Thoracic aorta (tissue), 2 donors: ENCODE results near the gene ALK. TPM values are rescaled to one million over a fixed set of nuclear protein-coding genes. Genes with fewer than 3 reads are reported as not detected.

Source experiments
- ATAC-seq: fragments of 150-250 bp; one replicate; pipeline ENCODE4 v1.8.0; 2017; ENCODE audit warnings: low read depth; ENCODE audit not compliant: insufficient number of reproducible peaks, low FRiP score
- DNase-seq: peaks from one replicate; pipeline ENCODE4 v3.0.0-alpha.2; 2020; ENCODE audit warnings: low spot score
- H3K27ac ChIP-seq, 2 donors: fragments of 200-600 bp; sonication (generic); 1 replicate in 1 of 2; 2 replicates in 1 of 2; pipeline ENCODE4 v1.5.1; 2016; ENCODE audit warnings: mild to moderate bottlenecking in 2 of 2, moderate library complexity in 2 of 2
- H3K27me3 ChIP-seq: fragments of 200-600 bp; sonication (generic); replicated peaks from 2 replicates; pipeline ENCODE4 v1.6.0; 2016; ENCODE audit warnings: mild to moderate bottlenecking; ENCODE audit not compliant: insufficient read depth
- H3K36me3 ChIP-seq: fragments of 200-600 bp; sonication (generic); one replicate; pipeline ENCODE4 v1.5.1; 2016
- H3K4me1 ChIP-seq, 2 donors: fragments of 200-600 bp; sonication (generic); 1 replicate in 1 of 2; 2 replicates in 1 of 2; pipeline versions ENCODE4 v1.5.1 to v1.6.0; 2016; ENCODE audit warnings: low read depth in 2 of 2, mild to moderate bottlenecking in 1 of 2; ENCODE audit not compliant: control insufficient read depth in 1 of 2
- H3K4me3 ChIP-seq: fragments of 200-600 bp; sonication (generic); 2 replicates; pipeline ENCODE4 v1.5.1; 2016; ENCODE audit warnings: mild to moderate bottlenecking
- H3K9me3 ChIP-seq: fragments of 200-600 bp; sonication (generic); 2 replicates; pipeline ENCODE4 v1.5.1; 2016
- total RNA-seq, 2 donors: library from RNA; depleted of rRNA; stranded (reverse); fragments of >200 nt; gene quantifications; one replicate each; pipeline versions ENCODE4 v1.1.0 to v1.2.3, GENCODE V29; 2016
- TF ChIP-seq, protein P1 (sequence below): fragments of 200-600 bp; sonication (generic); IDR thresholded peaks from one replicate; pipeline ENCODE4 v1.5.1; 2019; ENCODE audit warnings: antibody characterized with exemption

Gene ALK
- total RNA-seq, 2 donors from 2014 or later: 2.0 TPM; not detected in 1

DNA sequence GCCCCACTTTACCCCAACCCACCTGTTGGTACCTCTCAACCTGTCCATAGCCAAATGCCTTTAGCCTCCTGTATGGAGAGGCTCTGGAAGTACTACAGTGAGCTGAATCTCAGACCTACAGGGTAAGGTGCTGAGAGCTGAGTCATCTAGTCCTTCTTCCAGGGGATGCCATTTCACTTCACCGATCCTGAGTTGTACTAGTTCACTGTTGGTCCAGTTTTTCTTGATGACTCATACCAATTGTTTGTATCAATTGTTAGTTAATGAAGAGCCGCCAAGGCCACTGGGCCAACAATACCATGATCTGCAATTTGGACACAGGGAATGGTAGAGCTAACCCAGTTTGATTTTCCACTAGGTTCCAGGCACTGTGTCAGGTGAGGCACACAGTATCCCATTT lies 549.2 kb downstream of the ALK start:
- Histone ChIP-seq H3K9me3 (no peaks in the 10 kb centered on the region), H3K27me3 (peaks cover 3% of the 10 kb centered on the region), H3K36me3 (no peaks in the 10 kb centered on the region), H3K4me3 (no peak overlapping the region), H3K4me1 (no peaks in the 10 kb centered on the region), H3K27ac (no peak overlapping the region)
- TF ChIP-seq, protein P1, sequence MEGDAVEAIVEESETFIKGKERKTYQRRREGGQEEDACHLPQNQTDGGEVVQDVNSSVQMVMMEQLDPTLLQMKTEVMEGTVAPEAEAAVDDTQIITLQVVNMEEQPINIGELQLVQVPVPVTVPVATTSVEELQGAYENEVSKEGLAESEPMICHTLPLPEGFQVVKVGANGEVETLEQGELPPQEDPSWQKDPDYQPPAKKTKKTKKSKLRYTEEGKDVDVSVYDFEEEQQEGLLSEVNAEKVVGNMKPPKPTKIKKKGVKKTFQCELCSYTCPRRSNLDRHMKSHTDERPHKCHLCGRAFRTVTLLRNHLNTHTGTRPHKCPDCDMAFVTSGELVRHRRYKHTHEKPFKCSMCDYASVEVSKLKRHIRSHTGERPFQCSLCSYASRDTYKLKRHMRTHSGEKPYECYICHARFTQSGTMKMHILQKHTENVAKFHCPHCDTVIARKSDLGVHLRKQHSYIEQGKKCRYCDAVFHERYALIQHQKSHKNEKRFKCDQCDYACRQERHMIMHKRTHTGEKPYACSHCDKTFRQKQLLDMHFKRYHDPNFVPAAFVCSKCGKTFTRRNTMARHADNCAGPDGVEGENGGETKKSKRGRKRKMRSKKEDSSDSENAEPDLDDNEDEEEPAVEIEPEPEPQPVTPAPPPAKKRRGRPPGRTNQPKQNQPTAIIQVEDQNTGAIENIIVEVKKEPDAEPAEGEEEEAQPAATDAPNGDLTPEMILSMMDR: no peak
- DNase-seq (no peak), ATAC-seq (no peak)

DNA sequence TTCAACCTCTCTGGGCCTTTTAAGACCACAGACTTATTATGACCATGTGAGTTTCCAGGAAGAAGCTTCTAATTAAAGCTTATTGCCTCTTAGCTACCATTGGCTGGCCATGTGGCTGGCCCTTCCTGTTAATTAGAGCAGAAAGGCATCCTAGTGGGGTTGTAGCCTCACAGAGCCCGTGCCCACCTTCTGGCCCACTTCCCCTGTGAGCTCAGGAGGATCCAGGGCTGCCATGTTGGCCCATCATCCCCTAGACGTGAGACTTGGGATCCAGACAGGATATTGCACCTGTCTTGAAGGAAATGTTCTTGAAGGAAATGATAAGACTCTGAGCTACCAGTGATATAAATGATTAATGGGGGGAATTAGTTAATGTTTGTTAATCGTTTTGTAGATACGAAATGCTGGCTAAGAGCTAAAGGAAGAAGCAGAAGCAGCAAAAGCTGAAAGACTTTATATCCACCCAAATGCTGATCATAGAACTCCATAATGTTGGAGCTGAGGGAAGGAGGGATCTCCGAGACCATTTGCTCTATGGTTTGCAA lies 550.7 kb downstream of the ALK start:
- no peak overlapping the region for H3K4me3 ChIP-seq
- peaks cover 3% of the 10 kb centered on the region for H3K27me3 ChIP-seq
- H3K36me3 ChIP-seq: no peaks in the 10 kb centered on the region
- DNase-seq: no peak
- H3K4me1 ChIP-seq: no peaks in the 10 kb centered on the region
- H3K9me3 ChIP-seq: no peaks in the 10 kb centered on the region
- TF ChIP-seq, protein P1: no peak
- H3K27ac ChIP-seq: no peak overlapping the region
- ATAC-seq: no peak

DNA sequence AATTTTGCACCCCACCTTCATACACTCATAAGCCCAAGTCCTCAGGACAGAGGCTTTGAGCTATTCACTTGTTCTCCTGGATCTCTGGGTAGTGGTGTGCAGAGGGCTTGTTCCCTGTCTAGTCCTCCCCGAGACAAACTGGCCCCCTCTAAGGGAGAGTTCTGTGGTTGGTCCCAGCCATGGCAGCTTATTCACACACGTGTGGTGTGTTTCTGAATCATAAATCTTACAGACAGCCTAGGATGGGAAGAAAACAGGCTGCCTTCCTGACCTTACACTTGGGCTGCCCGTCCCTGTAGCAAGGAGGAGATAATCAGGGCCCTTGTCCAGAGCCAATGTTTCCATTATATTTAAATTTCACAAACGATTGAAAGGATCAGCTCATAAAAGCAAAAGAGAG lies 551.2 kb downstream of the ALK start:
- no peaks in the 10 kb centered on the region for H3K9me3 ChIP-seq
- H3K4me3 ChIP-seq: no peak overlapping the region
- H3K4me1 ChIP-seq: no peaks in the 10 kb centered on the region
- no peak overlapping the region for H3K27ac ChIP-seq
- H3K27me3 ChIP-seq: peaks cover 3% of the 10 kb centered on the region
- no peaks in the 10 kb centered on the region for H3K36me3 ChIP-seq
- no peak for ATAC-seq
- no peak for DNase-seq
- TF ChIP-seq, protein P1: no peak

DNA sequence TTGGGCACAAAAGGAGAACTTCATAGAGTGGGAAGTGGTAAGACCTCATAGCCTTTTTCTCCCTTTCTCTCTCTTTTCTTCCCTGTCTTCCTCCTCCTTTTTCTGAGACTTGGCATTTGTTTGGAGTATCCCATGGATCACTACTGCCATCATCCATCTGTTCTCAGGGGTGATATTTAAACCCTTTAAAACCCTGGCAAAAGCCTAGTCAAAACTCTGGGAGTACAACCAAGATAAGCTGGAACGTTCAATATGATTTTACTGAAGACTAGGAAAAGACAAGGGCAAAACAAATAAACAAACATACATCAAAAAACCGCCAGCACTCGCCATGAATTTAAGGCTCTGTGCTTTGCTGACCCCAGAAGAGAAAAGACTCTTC lies 552.7 kb downstream of the ALK start:
- Histone ChIP-seq H3K4me1 (no peaks in the 10 kb centered on the region), H3K27me3 (peaks cover 3% of the 10 kb centered on the region), H3K36me3 (no peaks in the 10 kb centered on the region), H3K4me3 (no peak overlapping the region), H3K9me3 (no peaks in the 10 kb centered on the region), H3K27ac (no peak overlapping the region)
- TF ChIP-seq, protein P1: no peak
- ATAC-seq: no peak
- no peak for DNase-seq

DNA sequence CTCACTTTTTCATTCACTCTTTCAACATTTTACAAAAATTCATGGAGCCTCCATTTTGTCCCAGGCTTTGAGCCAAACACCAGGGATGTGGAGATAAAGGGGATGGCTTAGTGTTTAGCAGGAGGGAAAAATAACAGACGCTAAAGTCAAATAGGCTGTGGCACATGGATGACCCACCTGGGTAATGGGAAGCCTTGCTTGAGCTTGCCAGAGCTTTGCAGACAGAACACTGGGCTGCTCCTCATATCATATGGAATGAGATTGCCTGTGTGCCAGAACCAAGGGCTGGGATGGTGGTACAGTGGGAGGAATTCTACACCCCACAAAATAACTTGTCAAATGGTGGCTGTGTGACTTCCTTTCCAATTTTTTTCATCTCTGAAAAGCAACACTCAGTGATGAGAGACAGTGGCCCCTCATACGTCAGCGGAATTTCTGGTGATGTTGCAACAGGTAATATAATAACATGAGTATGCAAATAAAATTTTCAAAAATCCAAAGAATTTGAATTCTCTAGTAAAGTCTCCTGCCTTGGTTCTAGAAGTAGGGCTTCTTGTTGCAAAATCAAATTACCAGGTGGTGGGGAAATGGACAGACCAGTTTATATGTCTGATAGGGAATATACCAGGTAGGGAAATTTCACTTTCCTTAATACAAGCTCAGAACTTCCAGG lies 553.3 kb downstream of the ALK start:
- DNase-seq: no peak
- no peaks in the 10 kb centered on the region for H3K36me3 ChIP-seq
- no peaks in the 10 kb centered on the region for H3K4me1 ChIP-seq
- peaks cover 3% of the 10 kb centered on the region for H3K27me3 ChIP-seq
- H3K9me3 ChIP-seq: no peaks in the 10 kb centered on the region
- no peak for ATAC-seq
- TF ChIP-seq, protein P1: no peak
- H3K27ac ChIP-seq: no peak overlapping the region
- H3K4me3 ChIP-seq: no peak overlapping the region
